GM13977 (cell line): Measurements from ENCODE around the gene CUL3.

Experiments
- DNase-seq: peaks from one replicate; pipeline ENCODE4 v3.0.0; 2012; ENCODE audit warnings: low spot score
- CTCF ChIP-seq: IDR thresholded peaks from 2 replicates; pipeline ENCODE4 v1.5.1; 2012; ENCODE audit warnings: mild to moderate bottlenecking, control low read depth; ENCODE audit not compliant: insufficient read depth; ENCODE audit errors: extremely low read depth, missing control alignments
- in situ Hi-C: fragments of 300-500 bp; cut with MboI; formaldehyde crosslinking; loops from one replicate; pipeline ENCODE4 v1.12.0; 2022; ENCODE audit warnings: low sequenced_read_pairs, low pct_unique_long_range_greater_than_20kb, mixed read lengths, inconsistent platforms; ENCODE audit not compliant: unreplicated experiment

CUL3 gene

DNA sequence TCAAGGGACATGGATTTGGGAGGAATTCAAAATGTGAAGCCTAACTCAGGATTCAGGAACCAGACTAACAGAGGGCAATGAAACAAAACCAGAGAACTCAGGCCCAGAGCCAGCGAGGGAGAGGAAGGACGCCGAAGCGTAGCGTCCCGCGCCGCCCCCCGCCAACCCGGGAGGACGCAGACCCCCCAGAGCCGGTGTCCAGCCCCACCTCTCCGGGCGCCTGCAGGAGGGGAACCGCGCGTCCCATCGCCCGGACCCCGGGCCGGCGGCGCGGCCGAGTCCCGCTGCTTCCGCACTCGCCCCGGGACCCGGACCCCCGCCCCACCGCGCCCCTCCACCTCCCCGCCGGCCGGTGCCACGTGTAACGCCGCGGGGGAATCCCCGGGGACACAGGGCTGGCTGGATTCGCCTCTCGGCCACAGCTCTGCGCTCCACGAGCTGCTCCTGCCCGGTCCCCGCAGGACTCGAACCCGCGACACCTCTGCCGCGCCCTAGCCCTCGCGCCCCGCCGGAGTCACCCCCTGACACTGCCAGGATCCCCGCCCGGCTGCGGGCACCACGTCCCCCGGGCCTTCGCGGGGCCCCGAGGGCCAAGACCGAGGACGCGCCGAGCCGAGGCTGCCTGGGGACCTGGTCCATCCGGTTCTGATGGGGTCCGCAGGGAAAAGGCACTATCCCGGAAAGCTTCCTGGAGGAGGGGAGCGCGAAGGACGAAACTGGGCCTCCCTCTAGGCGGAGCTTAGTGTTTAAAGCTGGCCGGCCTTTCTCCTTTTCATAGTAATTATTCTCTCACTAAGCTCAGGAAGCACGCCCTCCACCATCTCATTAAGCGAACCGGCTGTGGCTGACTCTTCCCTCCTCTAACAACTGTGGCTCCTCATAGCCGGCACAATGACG, 142.8 kb downstream of the CUL3 start:
- no peak for TF ChIP-seq CTCF
- peak; percentile 44 for DNase-seq
- in situ Hi-C loops, result no loop called here

- DNase-seq, result no peak
- TF ChIP-seq CTCF, result no peak
- in situ Hi-C loops, result no loop called here
Measured at GRCh38 chr2:224440988-224441387, 144.2 kb downstream of the CUL3 start.

DNA sequence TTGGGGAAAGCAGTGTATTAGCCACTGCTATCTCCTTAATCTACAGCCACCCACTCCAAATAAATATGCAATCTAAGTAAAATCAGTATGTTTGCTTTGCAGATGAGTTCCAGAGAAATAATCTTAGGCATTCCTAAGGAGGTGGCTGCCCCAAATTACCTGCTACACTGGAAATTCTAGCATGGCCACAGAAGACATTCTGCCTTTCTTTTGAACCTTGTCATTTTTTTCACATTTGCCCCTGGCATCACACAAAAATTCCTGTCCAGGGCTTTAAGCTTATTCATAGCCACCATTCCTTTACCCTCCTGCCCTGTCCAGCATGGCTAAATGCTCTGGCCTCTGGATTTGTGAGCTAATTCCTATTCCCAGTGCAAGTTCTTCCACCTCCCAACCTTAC, 146.4 kb downstream of the CUL3 start:
- no peak for TF ChIP-seq CTCF
- no peak for DNase-seq
- in situ Hi-C loops, result no loop called here

- TF ChIP-seq CTCF, result no peak
- in situ Hi-C loops, result no loop called here
- DNase-seq, result no peak
Measured at GRCh38 chr2:224436634-224437033, 148.5 kb downstream of the CUL3 start.

DNA sequence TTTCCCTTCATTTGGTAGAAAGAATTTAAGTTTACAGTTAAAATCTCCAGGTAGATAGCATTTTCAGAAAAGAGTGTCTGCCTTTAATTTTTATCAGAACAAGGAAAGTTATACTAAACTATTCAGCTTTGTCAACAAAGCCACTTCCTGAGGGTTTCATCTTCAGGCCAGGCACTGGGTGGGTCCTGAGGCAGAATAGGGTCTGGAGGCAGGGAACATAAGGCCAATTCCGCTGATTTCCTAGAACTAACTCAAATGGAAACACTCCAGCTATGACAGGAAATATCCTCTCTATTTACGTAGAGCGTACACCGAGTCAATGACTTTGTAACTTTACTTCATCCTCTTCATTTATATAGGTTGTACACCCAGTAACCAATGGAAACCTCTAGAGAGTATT, 150.5 kb downstream of the CUL3 start:
- DNase-seq, result no peak
- in situ Hi-C loops, result no loop called here
- TF ChIP-seq CTCF, result no peak

- TF ChIP-seq CTCF, result no peak
- no peak for DNase-seq
- in situ Hi-C loops, result no loop called here
Measured at GRCh38 chr2:224433442-224433841, 151.7 kb downstream of the CUL3 start.
